ENCODE results near the gene CBLC. TPM values are rescaled to one million over a fixed set of nuclear protein-coding genes. Genes with fewer than 3 reads are reported as not detected.

Gene CBLC
- total RNA-seq, 3 donors from 2014 or later (not counting 1 experiment from before 2014, with no cell fraction given): not detected

DNA sequence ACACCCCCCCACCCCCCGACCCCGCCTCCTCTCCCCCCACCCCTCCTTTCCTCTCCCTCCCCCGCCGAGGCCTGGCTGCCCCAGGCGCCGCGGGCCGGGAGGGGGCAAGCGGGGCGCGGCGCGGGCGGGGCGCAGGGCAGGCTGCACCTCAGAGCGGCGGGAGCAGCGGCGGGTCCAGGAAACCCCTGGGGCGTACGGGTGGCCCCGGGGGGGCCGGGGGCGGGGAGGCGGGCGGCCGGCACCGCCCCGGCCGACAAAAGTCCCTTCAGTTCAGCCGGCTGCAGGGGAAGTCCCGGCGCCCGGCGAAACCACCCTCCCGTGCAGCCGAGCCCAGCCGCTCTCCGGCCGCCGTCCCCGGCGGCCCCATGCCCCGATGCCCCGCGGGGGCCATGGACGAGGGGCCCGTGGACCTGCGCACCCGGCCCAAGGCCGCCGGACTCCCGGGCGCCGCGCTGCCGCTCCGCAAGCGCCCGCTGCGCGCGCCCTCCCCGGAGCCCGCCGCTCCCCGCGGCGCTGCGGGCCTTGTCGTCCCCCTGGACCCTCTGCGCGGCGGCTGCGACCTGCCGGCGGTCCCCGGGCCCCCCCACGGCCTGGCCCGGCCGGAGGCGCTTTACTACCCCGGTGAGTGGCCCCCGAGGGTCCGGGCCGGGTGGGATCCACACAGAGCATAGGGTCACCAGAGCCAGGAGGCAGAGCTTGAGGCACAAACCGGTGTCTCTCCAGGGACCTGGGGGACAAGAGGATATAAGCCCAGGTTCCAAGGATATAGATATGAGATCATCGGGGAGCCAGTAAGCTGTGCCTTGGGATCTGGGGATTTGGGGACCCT, 29.1 kb upstream of the CBLC start, which contains the start of gene BCL3:
Gene BCL3 (plus strand): TSS at position 283 of the 829 bp plus-strand sequence. CDS start 83 bp downstream, at position 366.
- peak within 1 kb of the TSS; percentile 89 for H3K4me3 Mint-ChIP-seq
- no peaks in the 10 kb centered on the region for H3K9me3 Mint-ChIP-seq
- H3K4me1 ChIP-seq (ENCODE audit: control insufficient read depth, insufficient read depth, low read length): peaks cover 60% of the 10 kb centered on the region

DNA sequence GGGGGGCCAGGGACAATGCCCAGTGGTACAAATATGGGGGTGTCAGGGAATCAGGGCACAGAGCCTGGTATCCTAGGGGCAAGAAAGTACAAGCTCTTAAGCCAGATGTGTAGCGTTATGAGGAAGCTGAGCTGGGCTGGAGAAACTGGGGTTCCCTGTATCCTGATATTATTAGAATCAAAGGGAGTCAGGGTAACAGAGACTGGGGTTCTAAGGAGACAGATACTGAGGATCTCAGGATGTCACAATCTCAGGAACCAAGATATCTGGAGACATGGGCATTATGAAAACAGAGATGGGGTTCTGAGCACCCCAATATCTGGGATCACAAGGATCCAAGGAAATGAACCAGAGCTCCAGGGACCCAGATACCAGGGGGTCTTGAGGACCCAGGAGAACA, 28.4 kb upstream of the CBLC start:
- no peaks in the 10 kb centered on the region for H3K9me3 ChIP-seq (ENCODE audit: control insufficient read depth, insufficient read depth, low read length)
- H3K27me3 ChIP-seq (ENCODE audit: control insufficient read depth, insufficient read depth, low read length): no peaks in the 10 kb centered on the region
- H3K36me3 Mint-ChIP-seq: no peaks in the 10 kb centered on the region
- intact Hi-C loops (cut with micrococcal nuclease): no loop called here
- WGBS (ENCODE audit: insufficient coverage): 19% methylated on average over 1 of the region's 1 CpG
- no peaks in the 10 kb centered on the region for H3K27me3 Mint-ChIP-seq (ENCODE audit: low read depth in 2 of 2)
- peaks cover 46 to 76% of the 10 kb centered on the region in 2 donors for H3K4me1 Mint-ChIP-seq
- TF ChIP-seq, protein P1, sequence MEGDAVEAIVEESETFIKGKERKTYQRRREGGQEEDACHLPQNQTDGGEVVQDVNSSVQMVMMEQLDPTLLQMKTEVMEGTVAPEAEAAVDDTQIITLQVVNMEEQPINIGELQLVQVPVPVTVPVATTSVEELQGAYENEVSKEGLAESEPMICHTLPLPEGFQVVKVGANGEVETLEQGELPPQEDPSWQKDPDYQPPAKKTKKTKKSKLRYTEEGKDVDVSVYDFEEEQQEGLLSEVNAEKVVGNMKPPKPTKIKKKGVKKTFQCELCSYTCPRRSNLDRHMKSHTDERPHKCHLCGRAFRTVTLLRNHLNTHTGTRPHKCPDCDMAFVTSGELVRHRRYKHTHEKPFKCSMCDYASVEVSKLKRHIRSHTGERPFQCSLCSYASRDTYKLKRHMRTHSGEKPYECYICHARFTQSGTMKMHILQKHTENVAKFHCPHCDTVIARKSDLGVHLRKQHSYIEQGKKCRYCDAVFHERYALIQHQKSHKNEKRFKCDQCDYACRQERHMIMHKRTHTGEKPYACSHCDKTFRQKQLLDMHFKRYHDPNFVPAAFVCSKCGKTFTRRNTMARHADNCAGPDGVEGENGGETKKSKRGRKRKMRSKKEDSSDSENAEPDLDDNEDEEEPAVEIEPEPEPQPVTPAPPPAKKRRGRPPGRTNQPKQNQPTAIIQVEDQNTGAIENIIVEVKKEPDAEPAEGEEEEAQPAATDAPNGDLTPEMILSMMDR (IDR thresholded peaks at IDR 0.05): no peak
- DNase-seq (peak in 1 of 2 donors; percentile 31), ATAC-seq (no peak)
- H3K27ac Mint-ChIP-seq: peak overlapping the region; percentile 91 to 93
- peak overlapping the region; percentile 86 for H3K4me3 Mint-ChIP-seq
- H3K9me3 Mint-ChIP-seq: no peaks in the 10 kb centered on the region
- H3K4me1 ChIP-seq (ENCODE audit: control insufficient read depth, insufficient read depth, low read length): peaks cover 67% of the 10 kb centered on the region
- H3K4me3 ChIP-seq (ENCODE audit: low read length): peak overlapping the region; percentile 66
- H3K36me3 ChIP-seq (ENCODE audit: control insufficient read depth, insufficient read depth, low read length): peaks cover 14% of the 10 kb centered on the region
- H3K27ac ChIP-seq (ENCODE audit: low read length): peak overlapping the region; percentile 86

More for the DNA sequence above, 29.1 kb upstream of the CBLC start, which contains the start of gene BCL3:
- DNase-seq (peak; percentile 77 to 89), ATAC-seq (peak; percentile 43 to 79 (median 67))
- Mint-ChIP-seq H3K27me3 (ENCODE audit: low read depth in 2 of 2) (no peaks in the 10 kb centered on the region), H3K4me1 (peaks cover 41 to 69% of the 10 kb centered on the region in 2 donors), H3K27ac (peak within 1 kb of the TSS; percentile 91 to 93), H3K36me3 (no peaks in the 10 kb centered on the region)
- Histone ChIP-seq H3K27me3 (ENCODE audit: control insufficient read depth, insufficient read depth, low read length) (no peaks in the 10 kb centered on the region), H3K4me3 (ENCODE audit: low read length) (peak within 1 kb of the TSS; percentile 66), H3K27ac (ENCODE audit: low read length) (peak within 1 kb of the TSS; percentile 87), H3K9me3 (ENCODE audit: control insufficient read depth, insufficient read depth, low read length) (no peaks in the 10 kb centered on the region), H3K36me3 (ENCODE audit: control insufficient read depth, insufficient read depth, low read length) (peaks cover 14% of the 10 kb centered on the region)
- TF ChIP-seq, protein P1 (IDR thresholded peaks at IDR 0.05): no peak
- WGBS (ENCODE audit: insufficient coverage): under 1% methylated on average over 84 of the region's 88 CpGs
- intact Hi-C loops (cut with micrococcal nuclease): loop anchor here (1.0 kb wide), 1 partner anchor 22 kb away; no protein-coding TSS in a partner anchor

- Histone ChIP-seq H3K4me1 (ENCODE audit: control insufficient read depth, insufficient read depth, low read length) (peaks cover 74% of the 10 kb centered on the region), H3K27me3 (ENCODE audit: control insufficient read depth, insufficient read depth, low read length) (no peaks in the 10 kb centered on the region), H3K27ac (ENCODE audit: low read length) (peak overlapping the region; percentile 86), H3K4me3 (ENCODE audit: low read length) (peak overlapping the region; percentile 66), H3K36me3 (ENCODE audit: control insufficient read depth, insufficient read depth, low read length) (peaks cover 14% of the 10 kb centered on the region), H3K9me3 (ENCODE audit: control insufficient read depth, insufficient read depth, low read length) (no peaks in the 10 kb centered on the region)
- Mint-ChIP-seq H3K36me3 (no peaks in the 10 kb centered on the region), H3K9me3 (no peaks in the 10 kb centered on the region), H3K4me3 (peak overlapping the region; percentile 86), H3K4me1 (peaks cover 52 to 82% of the 10 kb centered on the region in 2 donors), H3K27me3 (ENCODE audit: low read depth in 2 of 2) (no peaks in the 10 kb centered on the region), H3K27ac (peak overlapping the region; percentile 91 to 93)
- intact Hi-C loops (cut with micrococcal nuclease): no loop called here
- peak in 1 of 2 donors; percentile 27 for DNase-seq
- TF ChIP-seq, protein P1 (IDR thresholded peaks at IDR 0.05): no peak
- no peak for ATAC-seq
- WGBS (ENCODE audit: insufficient coverage): 95% methylated on average over 10 of the region's 10 CpGs
These were observed 27.7 kb upstream of the CBLC start for GRCh38 chr19:44749994-44750393.

Data from natural killer cell (primary cell).